ENCODE results near the gene TIAM2. TPM values are rescaled to one million over a fixed set of nuclear protein-coding genes. Genes with fewer than 3 reads are reported as not detected.
"Not testable (repeated sequence)": the region's sequence is repeated elsewhere in the genome, so short reads cannot be mapped to it uniquely, and the experiment has no call there.

TIAM2 gene
- total RNA-seq, 2 experiments from 2014 or later: 5.4 to 6.2 TPM

DNA sequence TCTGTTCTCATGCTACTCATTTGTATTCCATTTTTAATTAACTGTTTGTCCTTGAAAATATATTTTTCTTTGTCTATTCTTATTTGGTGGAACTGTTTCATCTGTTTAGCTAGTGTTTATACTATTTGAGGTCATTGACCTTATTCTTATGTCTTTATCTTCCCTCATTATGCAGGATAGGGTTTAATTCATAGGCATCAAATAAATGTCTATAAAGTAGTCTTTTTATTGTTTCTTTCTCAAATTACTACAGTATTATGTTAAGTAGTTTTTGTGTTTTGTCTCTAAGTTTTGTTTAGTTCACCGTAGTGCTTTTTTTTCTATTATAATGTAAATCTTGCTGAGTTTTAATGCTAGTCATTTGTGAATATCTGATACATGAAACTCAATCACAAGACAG lies 19.0 kb downstream of the TIAM2 start:
- H3K9me2 ChIP-seq (ENCODE audit: insufficient read depth, low read length): no peaks in the 10 kb centered on the region
- POLR2A ChIA-PET: interaction anchor here (0.5 kb wide), 1 partner anchor 50 kb away, joined by 5 read pairs; no protein-coding TSS in a partner anchor

DNA sequence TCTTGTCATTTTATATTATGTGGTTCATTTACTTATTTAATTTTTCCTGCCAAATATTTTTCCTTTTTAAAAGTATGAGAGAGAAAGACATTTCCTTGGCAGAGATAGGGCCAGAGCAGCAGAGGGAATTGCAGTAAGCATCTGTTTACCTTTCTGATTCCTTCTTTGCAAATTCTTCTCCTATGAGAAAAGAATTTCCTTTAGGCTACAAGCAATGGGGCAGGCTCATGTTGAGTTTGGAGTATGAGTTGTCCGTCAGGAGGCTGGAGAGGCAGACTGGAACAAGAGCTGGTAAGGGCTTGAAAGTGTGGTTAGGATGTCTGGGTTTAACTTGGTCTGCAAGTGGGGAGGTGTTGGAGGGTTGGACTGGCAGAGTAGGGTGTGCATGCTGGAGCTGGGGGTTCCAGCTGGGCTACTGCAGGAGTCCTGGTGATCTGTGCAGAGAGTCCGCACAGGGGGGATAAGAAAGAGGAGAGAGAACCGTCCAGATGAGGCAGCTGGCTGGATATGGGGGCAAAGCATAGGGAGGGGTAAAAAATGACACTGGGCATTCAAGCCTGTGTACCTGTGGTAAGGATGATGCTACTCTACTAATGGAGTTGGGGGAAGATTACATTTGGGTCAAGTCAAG lies 19.7 kb downstream of the TIAM2 start:
- Histone ChIP-seq H2AFZ (ENCODE audit: low read length) (no peak overlapping the region), H3K9me2 (ENCODE audit: insufficient read depth, low read length) (no peaks in the 10 kb centered on the region), H3K4me3 (ENCODE audit: low read depth, low read length, poor library complexity, severe bottlenecking) (no peak overlapping the region), H3K79me2 (ENCODE audit: insufficient read depth, low read depth, low read length) (no peaks in the 10 kb centered on the region), H3K27ac (ENCODE audit: low read depth, low read length, poor library complexity, severe bottlenecking) (no peak overlapping the region), H3K4me2 (ENCODE audit: low read length) (no peak overlapping the region), H3K4me1 (ENCODE audit: insufficient read depth, low read length, poor library complexity, severe bottlenecking) (no peaks in the 10 kb centered on the region), H4K20me1 (ENCODE audit: insufficient read depth, low read length) (no peaks in the 10 kb centered on the region), H3K9me3 (ENCODE audit: low read length) (no peaks in the 10 kb centered on the region), H3K36me3 (ENCODE audit: insufficient read depth, low read length) (no peaks in the 10 kb centered on the region)
- BruUV-seq (replicated peaks): no TSS peak
- TF ChIP-seq CTCF (conservative IDR thresholded peaks at IDR 0.05; ENCODE audit: low read length) (no peak), EZH2phosphoT487 (IDR thresholded peaks at IDR 0.05; ENCODE audit: borderline replicate concordance, low read depth, low read length) (no peak)
- intact Hi-C loops (cut with micrococcal nuclease; ENCODE audit: unreplicated experiment): no loop called here
- ChIA-PET POLR2A (interaction anchor here (0.5 kb wide), 2 partner anchors 9 to 64 kb away, joined by 3 read pairs; no protein-coding TSS in a partner anchor), CTCF (ENCODE audit: unreplicated experiment) (no interaction called here)
- no peak for DNase-seq (ENCODE audit: low spot score)

More for the DNA sequence above, 19.0 kb downstream of the TIAM2 start:
- TF ChIP-seq CTCF (conservative IDR thresholded peaks at IDR 0.05; ENCODE audit: low read length) (no peak), EZH2phosphoT487 (IDR thresholded peaks at IDR 0.05; ENCODE audit: borderline replicate concordance, low read depth, low read length) (no peak)
- no peaks in the 10 kb centered on the region for H3K9me3 ChIP-seq (ENCODE audit: low read length)
- H3K27ac ChIP-seq (ENCODE audit: low read depth, low read length, poor library complexity, severe bottlenecking): no peak overlapping the region
- no peaks in the 10 kb centered on the region for H3K36me3 ChIP-seq (ENCODE audit: insufficient read depth, low read length)
- no peaks in the 10 kb centered on the region for H3K4me1 ChIP-seq (ENCODE audit: insufficient read depth, low read length, poor library complexity, severe bottlenecking)
- no peak for DNase-seq (ENCODE audit: low spot score)
- H3K79me2 ChIP-seq (ENCODE audit: insufficient read depth, low read depth, low read length): no peaks in the 10 kb centered on the region
- H4K20me1 ChIP-seq (ENCODE audit: insufficient read depth, low read length): no peaks in the 10 kb centered on the region
- intact Hi-C loops (cut with micrococcal nuclease; ENCODE audit: unreplicated experiment): no loop called here
- no peak overlapping the region for H3K4me3 ChIP-seq (ENCODE audit: low read depth, low read length, poor library complexity, severe bottlenecking)
- BruUV-seq (replicated peaks): no TSS peak
- H3K4me2 ChIP-seq (ENCODE audit: low read length): no peak overlapping the region
- no peak overlapping the region for H2AFZ ChIP-seq (ENCODE audit: low read length)
- CTCF ChIA-PET (ENCODE audit: unreplicated experiment): no interaction called here

DNA sequence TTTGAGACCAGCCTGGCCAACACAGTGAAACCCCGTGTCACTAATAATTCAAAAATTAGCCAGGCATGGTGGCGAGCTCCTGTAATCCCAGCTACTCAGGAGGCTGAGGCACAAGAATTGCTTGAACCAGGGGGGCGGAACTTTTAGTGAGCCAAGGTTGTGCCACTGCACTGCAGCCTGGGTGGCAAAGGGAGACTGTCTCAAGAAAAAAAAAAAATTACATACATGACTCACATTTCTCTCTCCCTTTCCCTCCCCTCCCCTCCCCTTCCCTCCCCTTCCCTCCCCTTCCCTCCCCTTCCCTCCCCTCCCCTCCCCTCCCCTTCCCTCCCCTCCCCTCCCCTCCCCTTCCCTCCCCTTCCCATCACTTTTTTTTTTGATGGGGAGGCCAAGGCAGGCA lies 23.3 kb downstream of the TIAM2 start:
- H3K27ac ChIP-seq (ENCODE audit: low read depth, low read length, poor library complexity, severe bottlenecking); H3K79me2 ChIP-seq (ENCODE audit: insufficient read depth, low read depth, low read length); DNase-seq (ENCODE audit: low spot score); H3K9me3 ChIP-seq (ENCODE audit: low read length); intact Hi-C loops (cut with micrococcal nuclease; ENCODE audit: unreplicated experiment); H3K4me1 ChIP-seq (ENCODE audit: insufficient read depth, low read length, poor library complexity, severe bottlenecking); H3K9me2 ChIP-seq (ENCODE audit: insufficient read depth, low read length); BruUV-seq (replicated peaks); H3K4me2 ChIP-seq (ENCODE audit: low read length); H3K4me3 ChIP-seq (ENCODE audit: low read depth, low read length, poor library complexity, severe bottlenecking); CTCF ChIA-PET (ENCODE audit: unreplicated experiment); H2AFZ ChIP-seq (ENCODE audit: low read length); H3K36me3 ChIP-seq (ENCODE audit: insufficient read depth, low read length); H4K20me1 ChIP-seq (ENCODE audit: insufficient read depth, low read length): not testable (repeated sequence)
- POLR2A ChIA-PET: interaction anchor here (0.7 kb wide), 1 partner anchor 371 kb away, joined by 3 read pairs; no protein-coding TSS in a partner anchor
